Frontal cortex (tissue), 4 donors: ENCODE data around the gene SWT1. TPM values are rescaled to one million over a fixed set of nuclear protein-coding genes. Genes with fewer than 3 reads are reported as not detected.
"Not testable (repeated sequence)": the region's sequence is repeated elsewhere in the genome, so short reads cannot be mapped to it uniquely, and the experiment has no call there.

Experiments
- DNase-seq, 2 donors: peaks; one replicate each; pipeline ENCODE4 v3.0.0; 2012; ENCODE audit warnings: low spot score in 2 of 2
- FAIRE-seq: peaks from 2 replicates; lab custom pipeline; 2012; peaks lifted over from hg19 to GRCh38; lab: Jason Lieb, UNC
- total RNA-seq: library from RNA; depleted of rRNA; stranded (reverse); fragments of >200 nt; gene quantifications from one replicate; pipeline ENCODE4 v1.2.3, GENCODE V29; 2014
- donor health status: control.
- donor health status: control.
- donor health status: control.

Gene SWT1
- total RNA-seq, 1 donor from 2014 or later, result 59.5 TPM

- FAIRE-seq (no peak), DNase-seq (no peak)
Measured at GRCh38 chr1:185315445-185316071, 158.6 kb downstream of the SWT1 start.

GRCh38 chr1:185316163-185317033 lies 159.4 kb downstream of the SWT1 start:
- DNase-seq (peak; percentile 84 to 88), FAIRE-seq (no peak)

GRCh38 chr1:185317034-185317885 lies 160.3 kb downstream of the SWT1 start, which contains the start of gene IVNS1ABP:
IVNS1ABP (minus strand) TSS chr1:185317243; CDS start chr1:185309493, 7,750 bp downstream.
- FAIRE-seq, result no peak
- peak; percentile 92 to 93 for DNase-seq

- DNase-seq (peak; percentile 20 to 33), FAIRE-seq (no peak)
Measured at GRCh38 chr1:185317886-185318310, 160.9 kb downstream of the SWT1 start.

- FAIRE-seq (no peak), DNase-seq (peak in 1 of 2 donors; percentile 35)
Measured at GRCh38 chr1:185318431-185319138, 161.6 kb downstream of the SWT1 start.

- FAIRE-seq, result no peak
- DNase-seq, result no peak
Measured at GRCh38 chr1:185319139-185319475, 162.1 kb downstream of the SWT1 start.

GRCh38 chr1:185321104-185321503 lies 164.1 kb downstream of the SWT1 start:
- not testable (repeated sequence) for DNase-seq, FAIRE-seq

DNA sequence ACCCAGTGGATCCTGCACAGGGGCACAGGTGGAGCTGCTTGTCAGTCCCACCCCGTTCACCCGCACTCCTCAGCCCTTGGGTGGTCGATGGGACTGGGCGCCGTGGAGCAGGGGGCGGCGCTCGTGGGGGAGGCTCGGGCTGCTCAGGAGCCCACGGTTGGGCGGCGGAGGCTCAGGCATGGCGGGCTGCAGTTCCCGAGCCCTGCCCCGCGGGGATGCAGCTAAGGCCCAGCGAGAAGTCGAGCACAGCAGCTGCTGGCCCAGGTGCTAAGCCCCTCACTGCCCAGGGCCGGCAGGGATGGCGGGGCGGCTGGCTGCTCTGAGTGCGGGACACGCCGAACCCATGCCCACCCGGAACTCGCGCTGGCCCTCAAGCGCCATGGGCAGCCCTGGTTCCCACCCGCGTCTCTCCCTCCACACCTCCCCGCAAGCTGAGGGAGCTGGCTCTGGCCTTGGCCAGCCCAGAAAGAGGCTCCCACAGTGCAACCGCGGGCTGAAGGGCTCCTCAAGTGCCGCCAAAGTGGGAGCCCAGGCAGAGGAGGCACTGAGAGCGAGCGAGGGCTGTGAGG lies 164.8 kb downstream of the SWT1 start:
- DNase-seq, FAIRE-seq: not testable (repeated sequence)

GRCh38 chr1:185322636-185323035 lies 165.7 kb downstream of the SWT1 start:
- FAIRE-seq (no peak), DNase-seq (no peak)

- DNase-seq, result no peak
- no peak for FAIRE-seq
Measured at GRCh38 chr1:185324118-185324517, 167.2 kb downstream of the SWT1 start.

DNA sequence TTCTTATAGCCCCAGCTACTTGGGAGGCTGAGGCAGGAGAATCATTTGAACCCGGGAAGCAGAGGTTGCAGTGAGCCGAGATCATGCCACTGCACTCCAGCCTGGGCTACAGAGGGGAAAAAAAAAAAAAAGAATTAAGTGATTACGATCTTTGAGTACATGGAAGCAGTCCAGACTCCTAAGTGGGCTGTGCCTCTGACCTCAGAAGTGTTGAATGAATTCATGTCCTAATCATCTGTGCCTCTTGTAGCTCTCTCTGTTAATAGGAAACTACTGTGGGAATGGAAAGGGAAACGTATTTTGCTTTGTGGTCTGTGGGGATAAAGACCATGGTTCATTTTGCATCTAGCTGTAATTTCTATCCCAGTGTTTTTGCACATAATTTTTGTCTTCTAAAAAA lies 168.4 kb downstream of the SWT1 start:
- DNase-seq, result no peak
- FAIRE-seq, result no peak

- FAIRE-seq, result no peak
Measured at GRCh38 chr1:185328255-185328654, 171.3 kb downstream of the SWT1 start.

GRCh38 chr1:185334182-185334581 lies 177.2 kb downstream of the SWT1 start:
- FAIRE-seq, result no peak

More at GRCh38 chr1:185328255-185328654, 171.3 kb downstream of the SWT1 start:
- DNase-seq, result no peak

DNA sequence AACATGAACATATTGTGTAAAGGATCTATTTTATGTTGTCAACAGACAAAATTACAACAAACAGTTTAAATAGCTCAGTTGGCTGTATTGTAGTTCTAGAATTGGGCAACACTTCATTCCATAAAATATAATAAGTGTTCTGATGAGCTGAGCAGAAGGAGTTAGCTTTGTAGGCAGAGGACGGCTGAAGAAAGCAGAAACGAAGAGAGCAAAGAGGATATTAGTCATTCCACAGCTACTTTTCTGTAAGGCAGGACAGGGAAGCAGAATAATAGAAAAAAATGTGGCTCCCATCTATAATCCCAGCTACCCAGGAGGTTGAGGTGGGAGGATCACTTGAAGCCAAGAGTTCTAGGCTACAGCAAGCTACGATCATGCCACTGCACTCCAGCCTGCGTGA lies 180.3 kb downstream of the SWT1 start:
- DNase-seq, result no peak
- FAIRE-seq, result no peak

More at GRCh38 chr1:185334182-185334581, 177.2 kb downstream of the SWT1 start:
- DNase-seq, result no peak

DNA sequence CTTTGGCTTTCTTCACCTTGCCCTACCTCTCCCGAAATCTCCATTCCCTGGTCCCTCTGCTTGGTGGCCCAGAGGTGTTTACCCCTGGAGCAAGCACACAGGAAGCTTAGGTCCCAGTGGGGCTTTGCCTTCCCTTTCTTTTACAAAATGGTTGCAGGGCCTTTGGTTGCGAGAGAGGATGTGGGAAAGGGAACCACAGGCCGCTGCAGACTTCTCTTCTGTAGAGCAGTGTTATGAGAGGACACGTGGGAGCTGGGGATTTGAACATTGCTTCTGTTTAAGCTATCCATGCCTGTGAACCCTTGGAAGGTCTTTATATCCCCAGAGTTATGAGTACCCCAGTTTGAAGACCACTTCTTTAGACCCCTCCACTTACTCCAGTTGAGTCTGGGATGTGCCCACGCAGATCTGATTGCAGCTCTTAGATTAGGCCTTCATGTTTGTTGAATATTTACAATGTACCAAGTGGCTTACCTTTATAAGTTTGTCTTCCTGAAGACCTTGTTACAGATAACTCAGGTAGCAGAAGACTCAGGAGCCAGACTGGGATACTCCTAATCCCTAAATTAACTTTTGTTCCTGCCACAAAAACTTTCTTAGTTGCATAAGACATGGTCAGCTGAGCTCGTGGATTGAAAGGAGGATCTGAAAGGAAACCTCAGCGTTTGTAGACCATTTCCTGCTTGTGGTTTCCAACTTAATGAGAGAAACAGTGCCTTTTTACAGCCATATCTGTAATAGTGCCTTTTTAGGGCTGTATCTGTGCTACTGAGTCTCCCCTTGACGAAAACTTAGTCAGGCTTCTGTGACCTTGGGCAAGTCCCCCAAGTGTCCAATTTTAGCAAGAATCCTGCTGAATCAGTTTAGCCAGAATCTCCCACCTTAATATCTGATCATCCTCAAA lies 182.0 kb downstream of the SWT1 start:
- no peak for FAIRE-seq
- no peak for DNase-seq

DNA sequence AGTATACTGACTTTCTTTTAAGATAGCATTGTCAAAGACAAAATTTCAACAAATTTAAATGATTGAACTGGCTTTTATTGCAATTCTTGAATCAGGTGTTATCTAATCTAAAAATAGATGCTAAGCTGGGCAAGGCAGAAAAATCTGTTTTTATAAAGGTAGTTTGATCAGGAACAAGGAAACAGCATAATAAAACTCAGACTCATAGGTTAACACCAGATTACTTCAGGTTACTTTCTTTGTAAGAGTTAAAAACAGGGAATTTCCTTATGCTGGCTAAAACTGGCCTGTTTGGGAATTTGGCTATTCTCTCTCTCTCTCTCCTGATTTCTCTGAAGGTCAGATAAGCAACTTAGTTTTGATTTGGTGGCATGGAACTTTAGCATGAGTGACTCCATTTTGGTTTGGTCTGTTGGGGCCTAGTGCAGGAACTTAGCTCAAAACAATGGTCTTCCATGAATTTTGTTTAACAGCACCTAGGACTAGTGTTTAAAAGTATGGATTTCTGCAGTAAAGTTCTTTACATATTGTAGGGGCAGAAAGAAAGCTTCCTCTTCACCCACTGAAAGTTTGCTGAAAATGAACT lies 184.3 kb downstream of the SWT1 start:
- FAIRE-seq (no peak), DNase-seq (no peak)
